Measurements from ENCODE around the gene ONECUT3.
A peak's percentile ranks its signal among the peaks of the same experiment; 100 is the strongest.

The ONECUT3 gene

GRCh38 chr19:1769645-1769985 is 16.3 kb downstream of the ONECUT3 start:
- in situ Hi-C loops (cut with HindIII; ENCODE audit: low pct_unique_long_range_greater_than_20kb, low sequenced_read_pairs): no loop called here
- TF ChIP-seq JUND (IDR thresholded peaks at IDR 0.05; ENCODE audit: low read depth): no peak
- no peak for DNase-seq (ENCODE audit: low read depth in 1 of 2, low spot score in 1 of 2)

GRCh38 chr19:1770866-1771576 is 17.7 kb downstream of the ONECUT3 start:
- in situ Hi-C loops (cut with HindIII; ENCODE audit: low pct_unique_long_range_greater_than_20kb, low sequenced_read_pairs): no loop called here
- DNase-seq (ENCODE audit: low read depth in 1 of 2, low spot score in 1 of 2): no peak
- TF ChIP-seq JUND (IDR thresholded peaks at IDR 0.05; ENCODE audit: low read depth): no peak

DNA sequence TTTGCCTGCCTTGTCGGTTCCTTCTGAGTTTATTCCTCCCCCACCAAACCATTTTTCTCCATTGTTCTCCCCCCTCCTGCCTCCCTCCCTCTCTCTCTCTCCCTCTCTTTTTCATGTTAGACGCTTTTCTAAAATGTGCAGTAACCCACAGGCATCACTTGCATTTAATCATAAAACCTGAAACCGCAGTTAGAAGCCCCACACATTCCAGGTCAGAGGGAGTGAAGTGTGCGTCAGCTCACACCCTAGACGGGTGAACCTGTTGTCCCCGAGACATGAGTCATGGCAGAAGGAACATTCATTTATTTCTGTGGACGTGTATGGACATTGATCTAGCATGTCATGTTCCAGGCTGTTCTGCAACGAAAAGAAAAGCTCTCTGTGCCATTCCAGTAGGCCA is 19.9 kb downstream of the ONECUT3 start:
- in situ Hi-C loops (cut with HindIII; ENCODE audit: low pct_unique_long_range_greater_than_20kb, low sequenced_read_pairs): no loop called here
- no peak for TF ChIP-seq JUND (IDR thresholded peaks at IDR 0.05; ENCODE audit: low read depth)
- no peak for DNase-seq (ENCODE audit: low read depth in 1 of 2, low spot score in 1 of 2)

GRCh38 chr19:1774989-1775772 is 21.9 kb downstream of the ONECUT3 start:
- TF ChIP-seq JUND (IDR thresholded peaks at IDR 0.05; ENCODE audit: low read depth): no peak
- in situ Hi-C loops (cut with HindIII; ENCODE audit: low pct_unique_long_range_greater_than_20kb, low sequenced_read_pairs): no loop called here
- DNase-seq (ENCODE audit: low read depth in 1 of 2, low spot score in 1 of 2): no peak

GRCh38 chr19:1775951-1776605 is 22.8 kb downstream of the ONECUT3 start:
- in situ Hi-C loops (cut with HindIII; ENCODE audit: low pct_unique_long_range_greater_than_20kb, low sequenced_read_pairs): no loop called here
- TF ChIP-seq JUND (IDR thresholded peaks at IDR 0.05; ENCODE audit: low read depth): no peak
- no peak for DNase-seq (ENCODE audit: low read depth in 1 of 2, low spot score in 1 of 2)

DNA sequence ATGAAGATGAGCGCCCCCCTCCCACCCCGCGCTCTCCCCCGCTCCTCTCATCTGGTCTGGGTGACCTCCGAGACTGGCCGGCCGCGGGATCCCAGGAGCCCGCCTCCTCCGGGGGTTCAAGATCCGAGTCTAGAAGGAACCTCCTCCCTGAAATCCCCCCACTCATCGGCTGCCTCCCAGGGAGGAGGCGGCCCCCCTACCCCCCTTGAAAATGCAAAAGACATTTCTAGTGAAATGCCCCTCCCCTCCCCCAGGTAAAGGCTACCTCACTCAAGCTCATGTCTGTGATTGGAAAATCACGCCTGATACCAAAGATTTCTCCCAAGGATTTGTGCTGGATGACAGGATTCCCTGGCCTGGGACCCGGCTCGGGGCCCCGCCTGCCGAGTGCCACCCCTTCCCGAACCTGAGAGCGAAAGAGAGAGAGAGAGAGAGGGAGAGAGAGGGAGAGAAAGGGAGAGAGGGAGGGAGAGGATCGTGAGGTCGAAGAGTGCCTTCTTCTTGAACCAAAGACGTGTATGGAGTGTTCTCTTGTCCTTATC is 23.4 kb downstream of the ONECUT3 start:
- no peak for DNase-seq (ENCODE audit: low read depth in 1 of 2, low spot score in 1 of 2)
- in situ Hi-C loops (cut with HindIII; ENCODE audit: low pct_unique_long_range_greater_than_20kb, low sequenced_read_pairs): no loop called here
- TF ChIP-seq JUND (IDR thresholded peaks at IDR 0.05; ENCODE audit: low read depth): no peak

DNA sequence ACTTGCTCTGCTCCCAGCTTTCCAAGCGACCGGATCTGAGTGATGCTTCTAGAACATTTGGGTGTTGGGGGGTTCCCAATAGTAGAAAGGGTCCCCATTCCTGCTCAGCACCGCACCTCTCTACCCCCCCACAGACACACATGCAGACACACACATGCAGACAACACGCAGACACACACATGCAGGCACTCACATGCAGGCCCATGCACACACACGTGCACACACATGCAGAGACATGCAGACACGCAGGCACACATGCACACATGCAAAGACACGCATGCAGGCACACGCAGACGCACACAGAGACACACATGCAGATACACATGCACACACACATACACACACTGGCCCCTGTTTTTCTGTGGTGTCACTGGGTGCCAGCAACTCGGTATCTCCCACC is 23.8 kb downstream of the ONECUT3 start:
- DNase-seq (ENCODE audit: low read depth in 1 of 2, low spot score in 1 of 2): no peak
- in situ Hi-C loops (cut with HindIII; ENCODE audit: low pct_unique_long_range_greater_than_20kb, low sequenced_read_pairs): no loop called here
- no peak for TF ChIP-seq JUND (IDR thresholded peaks at IDR 0.05; ENCODE audit: low read depth)

DNA sequence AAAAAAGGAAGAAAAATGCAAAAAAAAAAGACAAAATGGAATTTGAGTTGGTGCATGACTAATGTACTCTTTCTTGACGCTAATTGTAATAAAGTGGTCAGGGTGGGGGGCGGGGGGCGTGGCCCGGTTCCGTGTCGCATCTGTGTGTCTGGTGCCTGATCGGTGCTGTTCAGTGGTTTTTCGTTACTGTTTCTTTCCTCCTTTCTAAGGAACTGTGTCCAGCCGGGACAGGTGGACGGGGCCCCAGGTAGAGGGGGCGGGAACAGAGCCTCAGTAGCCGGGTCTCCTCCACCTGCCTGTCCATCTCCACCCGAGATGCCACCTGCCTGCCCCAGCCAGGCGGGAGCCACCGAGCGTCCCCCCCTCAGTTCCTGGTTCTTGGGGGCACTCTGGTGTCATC is 26.3 kb downstream of the ONECUT3 start:
- TF ChIP-seq JUND (IDR thresholded peaks at IDR 0.05; ENCODE audit: low read depth): no peak
- no peak for DNase-seq (ENCODE audit: low read depth in 1 of 2, low spot score in 1 of 2)
- in situ Hi-C loops (cut with HindIII; ENCODE audit: low pct_unique_long_range_greater_than_20kb, low sequenced_read_pairs): no loop called here

GRCh38 chr19:1780272-1780958 is 27.1 kb downstream of the ONECUT3 start:
- peak in 1 of 2 experiments; percentile 47 for DNase-seq (ENCODE audit: low read depth in 1 of 2, low spot score in 1 of 2)
- in situ Hi-C loops (cut with HindIII; ENCODE audit: low pct_unique_long_range_greater_than_20kb, low sequenced_read_pairs): no loop called here
- no peak for TF ChIP-seq JUND (IDR thresholded peaks at IDR 0.05; ENCODE audit: low read depth)

DNA sequence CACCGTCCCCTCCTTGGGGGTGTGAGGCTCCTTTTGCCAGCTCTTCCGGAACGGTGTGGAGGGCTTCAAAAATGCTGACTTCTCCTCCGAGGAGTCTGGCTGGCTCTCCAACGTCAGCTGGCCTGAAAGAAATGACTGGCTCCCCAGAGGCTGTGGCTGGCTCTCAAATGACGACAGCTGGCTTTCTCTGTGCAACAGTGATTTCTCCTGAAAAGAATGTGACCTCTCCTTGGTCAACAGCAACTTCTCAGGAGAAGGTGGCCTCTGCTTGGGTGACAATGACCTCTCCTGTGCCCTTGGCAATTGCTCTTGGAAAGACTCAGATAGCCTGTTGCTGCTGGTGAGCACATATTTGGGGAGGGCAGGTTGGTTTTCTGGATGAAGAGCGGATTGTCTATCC is 29.2 kb downstream of the ONECUT3 start:
- no peak for TF ChIP-seq JUND (IDR thresholded peaks at IDR 0.05; ENCODE audit: low read depth)
- in situ Hi-C loops (cut with HindIII; ENCODE audit: low pct_unique_long_range_greater_than_20kb, low sequenced_read_pairs): no loop called here
- no peak for DNase-seq (ENCODE audit: low read depth in 1 of 2, low spot score in 1 of 2)

- no peak for DNase-seq (ENCODE audit: low read depth in 1 of 2, low spot score in 1 of 2)
- in situ Hi-C loops (cut with HindIII; ENCODE audit: low pct_unique_long_range_greater_than_20kb, low sequenced_read_pairs): no loop called here
- no peak for TF ChIP-seq JUND (IDR thresholded peaks at IDR 0.05; ENCODE audit: low read depth)
Observed at GRCh38 chr19:1783354-1783753, 30.0 kb downstream of the ONECUT3 start.

DNA sequence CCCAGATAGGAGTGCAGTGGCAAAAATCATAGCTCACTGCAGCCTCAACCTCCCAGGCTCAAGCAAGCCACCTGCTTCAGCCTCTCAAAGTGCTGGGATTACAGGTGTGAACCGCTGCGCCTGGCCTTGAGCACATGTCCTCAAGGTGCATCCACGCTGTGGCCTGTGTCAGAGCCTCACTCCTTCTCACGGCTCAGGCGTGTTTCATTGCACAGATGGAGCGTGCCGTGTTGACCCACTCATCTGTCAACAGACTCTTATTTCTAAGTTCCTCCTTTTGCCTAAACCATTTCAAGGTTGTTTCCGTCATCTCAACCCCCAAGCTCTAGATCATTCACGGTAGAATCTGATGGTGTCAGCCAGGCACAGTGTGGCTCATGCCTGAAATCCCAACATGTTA is 30.6 kb downstream of the ONECUT3 start:
- DNase-seq (ENCODE audit: low read depth in 1 of 2, low spot score in 1 of 2): no peak
- TF ChIP-seq JUND (IDR thresholded peaks at IDR 0.05; ENCODE audit: low read depth): no peak
- in situ Hi-C loops (cut with HindIII; ENCODE audit: low pct_unique_long_range_greater_than_20kb, low sequenced_read_pairs): no loop called here
